AG04450 (cell line): ENCODE measurements around the gene SLIT3. TPM values are rescaled to one million over a fixed set of nuclear protein-coding genes. Genes with fewer than 3 reads are reported as not detected.

Experiments
- CTCF ChIA-PET: fragments of 300-600, 350-600 bp; formaldehyde crosslinking; extraction: SDS; loops from one replicate; lab custom pipeline; 2022; ENCODE audit warnings: antibody characterized with exemption, inconsistent platforms; lab: Charles Lee
- POLR2A ChIA-PET: fragments of 350-600 bp; formaldehyde crosslinking; extraction: SDS; loops from one replicate; lab custom pipeline; 2021; ENCODE audit warnings: antibody characterized with exemption, inconsistent platforms; lab: Yijun Ruan, JAX
- DNase-seq: peaks from one replicate; pipeline ENCODE4 v3.0.0-alpha.2; 2011; ENCODE audit warnings: low read depth, low spot score
- H3K27ac ChIP-seq: one replicate; pipeline ENCODE4 v1.5.1; 2012; ENCODE audit warnings: low read depth, low read length, control low read depth
- H3K27me3 ChIP-seq: one replicate; pipeline ENCODE4 v1.6.0; 2012; ENCODE audit warnings: low read length; ENCODE audit not compliant: control insufficient read depth, insufficient read depth
- H3K4me3 ChIP-seq: 2 replicates; pipeline ENCODE4 v1.5.1; 2011; ENCODE audit warnings: mild to moderate bottlenecking, low read depth, low read length, control low read depth
- H3K9me3 ChIP-seq: 2 replicates; pipeline ENCODE4 v1.5.1; 2012; ENCODE audit warnings: low read length; ENCODE audit not compliant: control insufficient read depth, insufficient read depth
- CTCF ChIP-seq: IDR thresholded peaks from 2 replicates; pipeline ENCODE4 v1.5.1; 2011; ENCODE audit warnings: low read depth, low read length, control low read depth, inconsistent platforms
- polyA plus RNA-seq: library from polyadenylated mRNA; depleted of rRNA; stranded (reverse); fragments of >200 nt; gene quantifications from 2 replicates; pipeline ENCODE4 v1.2.3, GENCODE V29; 2011

The SLIT3 gene
- polyA plus RNA-seq, 1 experiment = 0.26 TPM

- no peak overlapping the region for H3K4me3 ChIP-seq
- no peak for TF ChIP-seq CTCF
- no peaks in the 10 kb centered on the region for H3K27me3 ChIP-seq
- no peaks in the 10 kb centered on the region for H3K9me3 ChIP-seq
- no peak for DNase-seq
- ChIA-PET CTCF (interaction anchor here (0.7 kb wide), 2 partner anchors 318 to 381 kb away, joined by 3 read pairs; no protein-coding TSS in a partner anchor), POLR2A (no interaction called here)
- no peak overlapping the region for H3K27ac ChIP-seq
Observed at GRCh38 chr5:169229342-169229892, 71.5 kb downstream of the SLIT3 start.

- CTCF ChIA-PET = no interaction called here
- no peak overlapping the region for H3K4me3 ChIP-seq
- H3K27ac ChIP-seq = no peak overlapping the region
- no peak; the same call in 1 of the 2 replicates for TF ChIP-seq CTCF
- POLR2A ChIA-PET = no interaction called here
- DNase-seq = no peak
- no peaks in the 10 kb centered on the region for H3K9me3 ChIP-seq
- no peaks in the 10 kb centered on the region for H3K27me3 ChIP-seq
Observed at GRCh38 chr5:169226895-169227294, 74.0 kb downstream of the SLIT3 start.

GRCh38 chr5:169225830-169226356, 75.0 kb downstream of the SLIT3 start:
- no peak for TF ChIP-seq CTCF
- DNase-seq = no peak
- no peaks in the 10 kb centered on the region for H3K27me3 ChIP-seq
- ChIA-PET POLR2A (no interaction called here), CTCF (no interaction called here)
- H3K4me3 ChIP-seq = no peak overlapping the region
- no peak overlapping the region for H3K27ac ChIP-seq
- H3K9me3 ChIP-seq = no peaks in the 10 kb centered on the region

- POLR2A ChIA-PET = no interaction called here
Observed at GRCh38 chr5:169223595-169223953, 77.4 kb downstream of the SLIT3 start.

More at GRCh38 chr5:169223595-169223953, 77.4 kb downstream of the SLIT3 start:
- H3K27ac ChIP-seq = no peak overlapping the region
- CTCF ChIA-PET = no interaction called here
- no peak overlapping the region for H3K4me3 ChIP-seq
- H3K9me3 ChIP-seq = no peaks in the 10 kb centered on the region
- H3K27me3 ChIP-seq = no peaks in the 10 kb centered on the region
- no peak for TF ChIP-seq CTCF
- no peak for DNase-seq
